HG02840 (cell line): Measurements from ENCODE around the gene ALS2CL.
"Not testable (repeated sequence)": the region's sequence is repeated elsewhere in the genome, so short reads cannot be mapped to it uniquely, and the experiment has no call there.

Experiments
- ATAC-seq: cut with Tn5 transposase; IDR thresholded peaks from one replicate; pipeline ENCODE4 v1.9.1; 2021; ENCODE audit warnings: mild to moderate bottlenecking, moderate library complexity, moderate number of reproducible peaks; ENCODE audit not compliant: unreplicated experiment, low FRiP score

ALS2CL gene

DNA sequence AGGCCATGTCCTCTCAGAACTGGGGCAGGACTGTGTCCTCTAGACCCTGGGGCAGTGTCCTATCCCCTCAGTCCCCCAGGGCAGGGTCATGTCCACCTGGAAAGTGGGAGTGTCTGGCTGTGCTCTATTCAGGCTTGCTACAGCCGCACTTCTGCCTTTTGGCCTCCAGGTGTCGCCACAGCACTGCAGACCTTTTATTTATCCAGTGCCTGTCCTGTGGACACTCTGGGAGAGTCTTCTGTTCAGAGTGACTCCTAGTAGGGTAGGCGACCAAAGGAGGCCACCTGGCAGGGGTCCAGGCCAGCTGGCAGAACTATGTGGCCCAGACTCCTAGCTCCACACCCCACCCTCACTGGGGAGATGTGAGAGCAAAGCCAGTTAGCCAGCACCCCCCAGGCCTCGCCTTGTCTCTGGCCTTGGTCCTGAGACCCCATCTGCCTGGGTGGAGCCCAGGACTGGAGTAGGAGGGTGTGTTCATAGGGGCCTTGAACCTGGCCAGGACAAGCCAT is 11.6 kb upstream of the ALS2CL start:
- no peak for ATAC-seq

DNA sequence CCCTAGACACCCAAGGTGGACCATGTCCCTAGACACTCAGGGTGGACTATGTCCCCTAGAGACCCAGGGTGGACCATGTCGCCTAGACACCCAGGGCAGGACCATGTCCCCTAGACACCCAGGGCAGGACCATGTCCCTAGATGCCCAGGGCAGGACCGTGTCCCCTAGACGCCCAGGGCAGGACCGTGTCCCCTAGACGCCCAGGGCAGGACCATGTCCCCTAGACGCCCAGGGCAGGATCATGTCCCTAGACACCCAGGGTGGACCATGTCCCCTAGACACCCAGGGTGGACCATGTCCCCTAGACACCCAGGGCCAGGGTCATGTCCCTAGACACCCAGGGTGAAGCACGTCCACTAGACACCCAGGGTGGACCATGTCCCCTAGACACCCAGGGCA is 10.9 kb upstream of the ALS2CL start:
- not testable (repeated sequence) for ATAC-seq

DNA sequence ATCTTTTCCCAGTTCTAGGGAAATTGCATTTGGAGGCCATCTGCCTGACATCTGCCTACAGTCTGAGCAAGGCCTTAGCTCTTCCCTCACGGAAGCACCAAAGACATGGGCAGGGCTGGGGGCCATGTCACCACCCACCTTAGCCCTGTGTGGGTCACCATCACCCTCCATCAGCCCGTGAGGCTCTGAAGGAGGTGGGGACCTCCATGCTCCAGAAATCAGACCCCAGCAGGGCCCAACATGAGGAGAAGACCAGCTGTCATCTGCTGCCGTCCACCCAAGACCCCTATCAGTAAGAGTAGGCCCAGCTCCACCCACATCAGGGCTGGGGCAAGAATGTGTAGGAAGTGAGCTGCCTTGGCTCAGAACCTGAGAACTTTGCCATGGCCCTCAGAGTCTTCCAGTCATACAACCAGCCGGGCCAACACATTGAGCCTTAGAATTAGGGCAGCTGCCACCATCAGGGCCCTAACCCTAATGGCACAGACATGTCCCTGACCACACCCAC is 9.6 kb upstream of the ALS2CL start:
- no peak for ATAC-seq

DNA sequence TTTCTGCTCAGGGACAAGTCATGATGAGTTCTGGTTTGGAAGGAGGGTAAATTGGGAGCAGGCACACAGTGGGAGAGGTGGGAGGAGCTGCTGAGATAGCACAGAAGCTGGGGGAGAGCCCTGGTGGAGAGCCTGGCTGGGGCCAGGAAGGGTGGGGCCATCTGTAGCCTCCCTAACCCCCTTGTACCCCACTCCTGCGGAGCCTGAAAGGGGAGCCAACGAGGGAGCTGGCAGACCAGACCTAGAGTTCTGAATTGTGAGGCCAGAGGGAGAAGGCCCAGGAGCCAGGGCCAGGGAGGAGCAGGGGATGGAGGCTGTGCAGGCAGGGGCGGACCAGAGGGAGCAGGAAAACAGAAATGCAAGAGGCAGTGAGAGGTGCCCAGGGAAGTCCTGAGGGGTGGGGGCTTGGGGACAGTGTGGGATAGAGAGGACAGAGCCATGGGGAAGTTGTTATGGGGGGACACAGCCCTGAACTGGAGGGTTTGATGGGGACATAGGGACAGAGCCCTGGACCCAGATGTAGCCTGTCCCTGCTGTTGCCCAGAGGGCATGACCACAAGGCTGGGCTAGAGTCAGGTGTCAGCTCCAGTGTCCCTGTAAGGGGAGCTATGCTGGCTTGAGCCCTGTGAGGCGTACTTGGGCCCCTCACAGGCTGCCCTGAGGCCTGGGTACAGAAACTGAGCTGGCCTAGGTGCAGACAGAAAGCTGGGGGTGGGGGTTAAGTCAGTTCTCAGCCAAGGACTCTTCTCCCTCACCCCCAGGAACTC is 8.9 kb upstream of the ALS2CL start:
- ATAC-seq = no peak

DNA sequence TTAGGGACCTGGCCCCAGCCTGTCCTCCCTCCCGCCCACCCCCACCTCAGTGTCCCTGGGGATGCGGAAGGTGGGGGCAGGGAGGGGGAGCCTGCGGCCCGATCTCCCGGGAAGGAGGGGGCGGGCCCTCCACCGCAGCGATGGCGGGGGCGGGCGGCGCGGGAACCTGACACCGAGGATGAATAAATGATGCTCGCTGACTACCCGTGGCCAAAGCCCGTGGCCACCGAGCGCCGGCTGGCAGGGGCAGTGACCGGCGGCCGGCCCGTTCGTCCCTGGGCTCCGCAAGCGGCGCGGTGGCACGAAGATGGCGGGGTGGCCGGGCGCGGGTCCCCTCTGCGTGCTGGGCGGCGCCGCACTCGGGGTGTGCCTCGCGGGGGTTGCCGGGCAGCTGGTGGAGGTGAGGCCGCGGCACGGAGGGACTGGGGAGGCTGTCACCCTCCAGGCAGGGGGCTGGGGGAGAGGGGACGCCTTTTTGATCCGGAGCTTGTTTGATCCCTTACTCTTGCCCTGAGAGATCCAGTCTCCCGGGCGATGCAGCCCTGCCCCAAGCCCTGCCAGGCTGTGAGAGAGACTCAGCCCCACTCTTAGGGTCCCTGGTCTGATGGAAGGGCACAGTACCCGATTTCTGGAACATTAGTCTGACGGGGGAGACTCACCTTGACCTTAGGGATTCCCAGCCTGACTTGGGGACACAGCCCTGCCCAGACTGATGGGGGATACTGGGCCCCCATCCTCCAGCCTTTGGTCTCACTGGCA is 7.9 kb upstream of the ALS2CL start, which contains the start of gene TMIE:
TMIE (plus strand) TSS at position 212 of the 759 bp plus-strand sequence; CDS start at position 308, 96 bp downstream.
- no peak for ATAC-seq

DNA sequence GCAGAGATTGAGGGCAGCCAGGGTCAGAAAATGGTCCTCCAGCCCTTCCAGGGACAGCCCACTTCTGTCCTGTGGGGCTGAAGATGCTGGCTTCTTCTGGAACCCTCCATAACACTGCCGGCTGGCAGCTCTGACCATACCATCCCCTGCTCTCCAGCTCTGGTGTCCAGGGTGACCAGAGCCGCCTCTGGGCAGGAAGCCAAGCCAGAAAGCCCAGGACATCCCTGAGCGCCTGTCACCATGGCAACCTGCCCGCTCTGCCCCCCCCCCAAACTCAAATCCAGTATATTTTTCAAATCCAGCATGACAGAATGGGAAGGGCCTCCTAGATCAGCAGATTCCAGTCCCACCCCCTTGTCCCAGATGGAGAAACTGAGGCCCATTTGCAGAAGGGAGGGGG is 7.3 kb upstream of the ALS2CL start:
- no peak for ATAC-seq

DNA sequence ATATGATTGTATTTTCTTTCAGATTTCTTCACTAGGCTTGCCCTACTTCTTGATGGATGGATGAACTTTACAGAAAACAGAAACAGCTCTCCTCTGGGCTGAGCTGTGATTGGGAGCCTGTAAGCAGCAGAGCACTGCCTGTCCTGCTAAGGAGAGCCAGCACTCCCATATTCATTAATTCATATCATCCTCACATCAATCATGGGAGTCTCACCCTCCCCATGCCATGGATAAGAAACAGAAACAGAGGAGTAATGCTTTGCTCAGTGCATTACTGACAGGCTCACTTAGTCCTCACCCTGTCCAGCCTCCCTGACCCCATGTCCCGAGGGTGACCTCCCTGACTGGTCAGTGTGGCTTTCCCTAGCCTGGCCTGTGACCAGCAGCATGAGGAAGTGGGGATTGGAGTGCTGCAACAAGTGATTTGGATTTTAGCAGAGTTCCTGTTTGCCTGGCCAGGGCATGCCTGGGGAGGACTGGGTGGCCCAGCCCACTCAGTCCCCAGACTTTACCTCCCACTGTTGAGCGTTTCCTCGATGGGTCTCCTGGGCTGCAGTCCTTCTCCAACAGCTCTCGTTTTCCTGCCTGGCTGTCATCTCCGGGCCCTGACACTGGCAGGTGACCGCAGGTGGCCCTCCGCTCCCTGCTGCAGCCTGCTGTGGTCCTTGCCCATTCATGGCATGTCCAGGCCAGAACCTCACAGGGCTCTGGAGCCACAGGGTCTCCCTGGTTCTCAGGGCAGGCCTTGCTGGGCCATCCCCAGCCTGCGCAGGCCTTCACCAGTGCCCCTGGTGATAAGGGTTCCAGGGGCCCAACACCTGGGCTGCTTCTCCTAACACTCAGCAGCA is 6.4 kb upstream of the ALS2CL start:
- ATAC-seq = no peak

DNA sequence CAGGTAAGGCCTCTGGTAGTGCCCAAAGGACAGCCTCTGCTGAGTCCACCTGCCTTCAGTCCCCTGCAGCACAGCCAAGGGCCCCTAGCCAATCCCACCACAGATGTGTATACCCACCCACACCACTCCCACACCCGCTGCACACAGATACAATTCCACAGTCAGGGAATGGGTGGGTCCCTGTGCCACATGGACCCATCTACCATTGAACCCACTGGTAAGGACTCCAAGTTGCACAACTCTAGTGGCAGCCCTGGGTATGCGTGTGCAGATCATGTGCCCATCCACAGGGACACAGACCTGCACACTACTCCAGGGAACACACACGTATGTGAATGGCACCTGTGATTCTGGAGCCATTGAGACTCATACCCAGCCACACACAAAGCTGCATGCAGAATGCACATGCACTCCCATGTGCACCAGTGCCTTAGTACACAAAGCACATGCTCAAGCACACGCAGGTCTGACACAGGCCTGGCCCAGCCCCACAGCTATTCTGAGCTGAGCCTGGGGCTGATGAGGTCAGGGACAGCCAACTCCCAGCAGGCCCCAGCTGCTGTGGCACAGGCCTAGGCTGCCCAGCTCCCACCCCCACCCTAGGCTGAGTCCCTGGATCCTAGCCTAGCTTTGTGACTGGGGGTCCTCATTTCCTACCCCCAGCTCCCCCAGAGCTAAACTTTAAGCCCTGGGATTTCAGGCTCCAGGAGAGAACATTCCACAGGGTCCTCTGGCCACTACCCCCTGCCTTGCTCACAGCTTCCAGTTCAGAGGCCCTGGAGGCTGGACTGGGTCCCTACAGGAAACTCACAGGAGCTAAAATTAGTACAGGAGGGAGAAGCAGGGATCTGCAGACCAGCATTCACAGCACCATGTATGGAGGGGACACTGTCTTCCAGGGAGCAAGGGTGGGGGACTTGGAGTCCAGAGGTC is 2.7 kb upstream of the ALS2CL start:
- no peak for ATAC-seq

DNA sequence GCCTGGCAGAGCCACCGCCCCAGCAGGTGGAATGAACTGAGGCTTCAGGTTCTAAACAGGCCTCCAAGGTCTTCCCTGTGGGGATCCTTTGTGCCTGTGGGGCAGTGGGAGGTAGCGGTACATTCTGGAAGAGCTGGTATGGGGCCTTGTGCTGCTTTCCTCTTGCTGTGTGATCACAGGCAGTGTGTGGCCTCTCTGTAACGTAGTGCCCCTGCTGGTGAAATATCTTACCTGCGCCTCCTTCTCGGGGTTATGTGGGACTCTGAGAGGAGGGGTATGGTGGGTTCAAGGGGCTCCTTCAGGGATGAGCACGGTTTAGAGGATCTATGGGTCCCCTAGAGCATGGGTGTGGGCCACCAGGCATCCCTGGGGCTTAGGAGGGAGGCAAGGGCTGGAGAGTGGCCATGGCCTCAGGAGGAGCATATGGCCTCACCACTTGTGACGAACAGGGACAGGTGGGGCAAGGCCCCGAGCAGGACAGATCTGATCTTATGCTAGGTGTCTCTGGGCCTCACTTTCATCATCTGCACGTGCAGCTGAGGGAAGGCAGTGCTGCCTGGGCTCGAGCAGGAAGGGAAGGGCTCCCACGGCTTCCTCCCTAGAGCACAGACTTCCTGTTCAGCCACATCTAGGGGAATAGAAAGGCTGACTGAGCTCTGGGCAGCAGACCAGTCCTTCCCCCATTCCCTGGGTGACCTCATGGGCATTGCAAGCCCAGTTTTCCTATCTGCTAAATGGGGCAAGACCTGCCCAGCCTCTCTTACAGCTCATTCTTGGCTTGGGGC is 1.9 kb upstream of the ALS2CL start:
- ATAC-seq = no peak

DNA sequence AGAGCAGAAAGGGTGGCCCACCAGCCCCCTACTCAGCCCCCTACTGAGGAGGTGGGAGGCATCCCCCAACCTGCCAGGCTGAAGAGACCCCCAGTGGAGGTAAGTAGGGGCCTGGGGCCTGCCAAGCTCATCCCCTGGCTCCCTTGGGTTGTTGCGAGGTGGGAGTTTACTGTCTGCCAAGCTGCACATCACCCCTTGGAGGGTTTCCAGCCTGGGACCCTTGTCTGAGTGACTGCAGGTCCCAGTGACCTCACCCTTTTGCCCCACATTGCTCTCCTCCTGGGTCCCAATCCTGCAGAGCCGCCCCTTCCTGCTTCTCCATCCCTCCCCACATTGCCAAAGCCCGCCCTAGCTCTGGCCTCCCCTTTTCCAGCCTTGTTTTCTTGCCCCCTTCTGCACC is 1.0 kb upstream of the ALS2CL start:
- ATAC-seq = no peak

DNA sequence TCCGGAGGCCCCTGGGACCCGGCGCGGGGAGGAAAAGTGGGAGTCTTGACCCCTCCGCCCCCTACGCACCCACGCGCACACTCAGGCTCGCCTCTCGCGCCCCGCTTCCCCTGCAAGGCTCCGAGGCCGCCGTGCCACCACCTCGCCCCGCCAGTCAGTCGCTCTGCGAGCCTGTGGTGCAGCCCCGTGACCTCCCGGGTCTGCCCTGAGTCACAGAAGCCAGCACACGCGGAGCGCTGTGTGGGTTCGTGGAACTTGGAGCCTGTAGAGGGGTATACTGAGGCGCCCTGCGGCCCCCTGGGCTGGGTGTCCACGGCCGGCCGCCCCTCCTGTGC is 380 bp upstream of the ALS2CL start:
- no peak for ATAC-seq

DNA sequence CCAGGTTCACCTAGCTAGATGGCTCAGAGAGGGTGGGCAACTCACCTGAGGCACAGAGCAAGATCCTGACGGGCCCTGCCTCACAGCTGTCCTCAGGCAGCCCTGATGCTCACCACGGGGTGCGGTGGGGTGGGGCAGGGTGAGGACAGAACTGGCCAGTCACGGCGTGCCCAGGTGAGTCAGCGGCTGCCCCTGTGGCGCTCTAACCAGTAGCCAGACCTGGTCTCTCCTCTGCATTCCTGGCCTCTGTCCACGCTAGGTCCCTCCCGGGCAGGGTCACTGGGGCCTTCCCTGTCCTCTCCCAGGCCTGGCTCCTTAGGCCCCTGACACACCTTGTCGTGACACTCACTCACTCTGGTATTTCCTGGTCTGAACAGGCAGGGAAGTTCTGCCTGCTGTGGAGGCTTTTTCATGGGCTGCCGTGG is 901 bp downstream of the ALS2CL start:
- no peak for ATAC-seq

DNA sequence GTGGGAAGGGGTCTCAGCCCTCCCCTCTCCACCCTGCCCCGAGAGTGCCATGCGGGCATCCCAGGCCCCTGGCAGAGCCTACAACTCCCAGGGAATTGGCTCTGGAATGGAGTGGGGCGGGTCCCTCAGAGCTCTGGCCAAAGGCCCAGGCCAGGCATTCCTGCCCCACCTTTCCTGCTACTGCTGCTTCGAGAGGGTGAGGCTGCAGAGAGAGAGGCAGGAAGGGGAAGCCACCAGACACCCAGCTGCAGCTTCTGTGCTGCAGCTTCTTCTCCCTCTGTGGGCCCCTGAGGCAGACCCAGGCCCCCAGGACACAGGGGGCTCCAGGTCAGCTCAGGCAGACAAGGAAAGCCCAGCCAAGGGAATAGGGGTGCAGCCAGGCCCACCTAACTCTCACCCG is 2.7 kb downstream of the ALS2CL start:
- ATAC-seq = no peak

DNA sequence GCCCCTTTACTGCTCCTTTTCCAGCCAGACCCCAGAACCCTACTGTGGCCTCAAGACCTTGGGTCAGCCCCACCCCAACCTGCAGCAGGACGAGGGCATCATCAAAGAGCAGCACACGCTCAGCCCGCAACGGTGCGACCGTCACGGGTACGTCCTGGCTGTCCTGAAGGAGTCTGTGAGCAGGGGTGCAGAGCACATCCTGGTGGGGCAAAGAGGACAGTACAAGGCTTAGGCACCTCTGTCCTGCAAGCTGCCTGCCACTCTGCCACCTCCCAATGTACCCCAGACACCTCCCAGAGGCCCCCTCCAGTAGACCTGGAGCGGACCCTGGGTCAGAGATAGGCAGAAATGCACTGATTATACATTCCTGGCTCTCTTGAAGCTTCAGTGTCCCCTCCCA is 8.0 kb downstream of the ALS2CL start:
- no peak for ATAC-seq

DNA sequence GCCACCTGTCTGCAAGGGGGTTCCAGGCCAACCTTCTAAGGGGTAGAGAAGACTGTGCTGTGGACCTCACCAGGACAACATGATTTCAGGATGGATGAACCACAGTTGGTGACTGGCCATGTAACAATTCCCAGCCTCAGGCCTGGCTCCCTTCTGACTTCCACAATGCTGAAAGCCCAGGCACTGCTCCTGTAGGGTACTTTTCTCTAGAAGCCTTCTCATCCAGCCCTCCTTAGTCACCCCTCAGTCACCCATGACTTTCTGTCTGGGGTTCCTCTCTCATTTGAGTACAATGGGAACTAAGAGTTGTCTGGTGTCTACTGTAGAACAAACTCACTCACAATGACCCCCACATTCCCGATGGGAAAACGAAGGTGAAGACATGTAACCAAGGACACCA is 8.6 kb downstream of the ALS2CL start:
- no peak for ATAC-seq

DNA sequence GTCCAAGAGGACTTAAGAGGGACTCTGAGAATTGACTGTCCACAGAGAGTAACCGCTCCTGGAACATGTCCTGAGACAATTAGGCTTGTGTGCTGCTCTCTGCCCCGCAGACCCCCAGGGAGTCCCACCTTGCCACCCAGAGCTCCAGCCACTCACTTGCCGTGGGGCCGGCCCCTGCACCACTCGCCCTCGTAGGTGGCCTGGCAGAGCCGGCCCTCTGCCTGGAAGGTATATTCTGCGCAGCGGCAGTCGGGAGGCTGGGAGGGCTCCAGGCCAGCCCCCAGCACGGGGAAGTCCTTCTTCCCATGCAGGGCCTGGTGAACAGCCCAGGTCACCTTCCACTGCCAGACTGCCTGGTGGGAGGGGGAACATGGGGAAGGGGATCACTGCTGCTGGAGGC is 10.5 kb downstream of the ALS2CL start:
- no peak for ATAC-seq

DNA sequence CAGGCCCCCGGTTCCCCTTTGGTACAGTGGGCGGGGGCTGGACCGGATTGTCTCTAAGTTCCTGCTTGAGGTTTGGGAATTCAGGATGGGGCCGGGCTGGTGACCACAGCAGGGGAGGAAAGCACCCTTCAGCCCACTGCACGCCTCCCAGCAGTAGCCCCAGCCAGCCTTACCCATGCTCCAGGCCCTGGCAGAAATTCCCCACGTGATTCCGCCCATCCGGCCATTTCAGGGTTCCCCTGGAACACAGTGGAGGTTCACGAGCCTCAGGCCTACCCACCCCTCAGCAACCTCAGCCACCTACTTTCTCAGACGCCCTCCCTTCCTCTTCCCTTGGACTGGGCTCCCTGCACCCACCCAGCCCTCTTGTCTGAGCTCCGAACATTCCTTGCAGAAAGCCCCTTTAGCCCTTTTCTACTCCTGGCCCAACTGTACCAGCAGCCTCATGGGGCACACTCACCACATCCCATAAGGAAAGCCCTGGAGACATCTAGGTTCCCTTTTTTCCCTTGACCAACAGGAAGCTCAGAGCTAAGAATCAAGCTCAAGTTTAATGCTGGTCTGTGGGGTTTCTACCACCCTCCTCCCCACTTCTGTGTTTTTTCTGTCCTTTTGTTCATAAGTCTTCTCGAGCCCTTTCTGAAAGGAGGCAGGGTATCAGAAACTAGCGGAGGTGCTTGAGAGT is 11.5 kb downstream of the ALS2CL start:
- no peak for ATAC-seq

DNA sequence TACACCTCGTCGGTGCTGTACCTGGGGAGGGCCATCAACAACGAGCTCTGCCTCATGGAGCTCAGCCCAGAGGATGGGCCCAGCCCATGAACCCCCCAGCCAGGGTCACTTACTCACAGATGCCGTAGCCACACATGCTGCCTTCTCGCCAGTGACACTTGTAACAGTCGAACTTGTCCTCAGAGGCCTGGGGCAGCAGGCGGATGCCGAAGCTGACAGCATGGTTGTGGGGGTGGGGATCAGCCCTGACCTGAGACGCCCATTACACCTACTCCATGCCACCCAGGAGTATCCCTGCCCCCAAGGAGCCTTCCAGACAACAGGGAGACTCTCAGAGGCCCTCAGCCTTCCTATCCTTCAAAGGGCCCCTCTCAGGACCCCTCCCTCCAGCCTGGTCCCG is 12.1 kb downstream of the ALS2CL start:
- no peak for ATAC-seq
